HL-60 (cell line): ENCODE measurements around the gene BAIAP2.

Experiments
- CTCF ChIP-seq: IDR thresholded peaks from one replicate; pipeline ENCODE4 v1.5.1; 2011; ENCODE audit warnings: low read length, control low read depth, inconsistent platforms; ENCODE audit not compliant: insufficient read depth
- POLR2AphosphoS5 ChIP-seq: IDR thresholded peaks from 2 replicates; pipeline ENCODE4 v1.6.1; 2012; ENCODE audit warnings: low read depth
- TF ChIP-seq, protein P1 (sequence below): IDR thresholded peaks from 2 replicates; pipeline ENCODE4 v1.6.1; 2012; ENCODE audit warnings: low read depth; ENCODE audit not compliant: insufficient replicate concordance

DNA sequence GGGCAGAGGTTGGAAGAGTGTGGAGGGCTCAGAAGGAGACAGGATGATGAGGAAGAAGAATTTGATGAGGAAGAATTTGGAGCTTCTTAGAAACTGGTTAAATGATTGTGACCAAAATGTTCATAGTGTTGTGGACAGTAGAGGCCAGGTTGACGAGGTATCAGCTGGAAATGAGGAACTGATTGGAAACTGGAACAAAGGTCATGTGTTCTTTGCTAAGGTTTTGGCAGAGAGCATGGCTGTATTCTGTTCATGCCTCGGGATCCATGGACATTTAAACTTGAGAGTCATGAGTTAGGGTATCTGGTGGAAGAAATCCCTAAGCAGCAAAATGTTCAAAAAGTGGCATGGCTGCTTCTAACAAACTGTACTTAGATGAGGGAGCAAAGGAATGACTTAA is 24.0 kb upstream of the BAIAP2 start:
- no peak for TF ChIP-seq CTCF
- TF ChIP-seq, protein P1, sequence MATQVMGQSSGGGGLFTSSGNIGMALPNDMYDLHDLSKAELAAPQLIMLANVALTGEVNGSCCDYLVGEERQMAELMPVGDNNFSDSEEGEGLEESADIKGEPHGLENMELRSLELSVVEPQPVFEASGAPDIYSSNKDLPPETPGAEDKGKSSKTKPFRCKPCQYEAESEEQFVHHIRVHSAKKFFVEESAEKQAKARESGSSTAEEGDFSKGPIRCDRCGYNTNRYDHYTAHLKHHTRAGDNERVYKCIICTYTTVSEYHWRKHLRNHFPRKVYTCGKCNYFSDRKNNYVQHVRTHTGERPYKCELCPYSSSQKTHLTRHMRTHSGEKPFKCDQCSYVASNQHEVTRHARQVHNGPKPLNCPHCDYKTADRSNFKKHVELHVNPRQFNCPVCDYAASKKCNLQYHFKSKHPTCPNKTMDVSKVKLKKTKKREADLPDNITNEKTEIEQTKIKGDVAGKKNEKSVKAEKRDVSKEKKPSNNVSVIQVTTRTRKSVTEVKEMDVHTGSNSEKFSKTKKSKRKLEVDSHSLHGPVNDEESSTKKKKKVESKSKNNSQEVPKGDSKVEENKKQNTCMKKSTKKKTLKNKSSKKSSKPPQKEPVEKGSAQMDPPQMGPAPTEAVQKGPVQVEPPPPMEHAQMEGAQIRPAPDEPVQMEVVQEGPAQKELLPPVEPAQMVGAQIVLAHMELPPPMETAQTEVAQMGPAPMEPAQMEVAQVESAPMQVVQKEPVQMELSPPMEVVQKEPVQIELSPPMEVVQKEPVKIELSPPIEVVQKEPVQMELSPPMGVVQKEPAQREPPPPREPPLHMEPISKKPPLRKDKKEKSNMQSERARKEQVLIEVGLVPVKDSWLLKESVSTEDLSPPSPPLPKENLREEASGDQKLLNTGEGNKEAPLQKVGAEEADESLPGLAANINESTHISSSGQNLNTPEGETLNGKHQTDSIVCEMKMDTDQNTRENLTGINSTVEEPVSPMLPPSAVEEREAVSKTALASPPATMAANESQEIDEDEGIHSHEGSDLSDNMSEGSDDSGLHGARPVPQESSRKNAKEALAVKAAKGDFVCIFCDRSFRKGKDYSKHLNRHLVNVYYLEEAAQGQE, result no peak
- no peak for TF ChIP-seq POLR2AphosphoS5
